Right lobe of liver (tissue), 4 donors: ENCODE measurements around the gene PRKCZ.

Experiments used
- CTCF ChIP-seq, 4 donors: fragments of 200-600 bp in 3 of 4; fragments of 450-650 bp in 1 of 4; IDR thresholded peaks; one replicate each; pipeline versions ENCODE4 v1.5.1 to v1.8.0; 2016 to 2022; ENCODE audit warnings: antibody characterized with exemption in 4 of 4, mild to moderate bottlenecking in 2 of 4
- POLR2A ChIP-seq: fragments of 450-650 bp; IDR thresholded peaks from one replicate; pipeline ENCODE4 v1.6.1; 2017; ENCODE audit warnings: antibody characterized with exemption, mild to moderate bottlenecking
- donor health status: DM: no; HTN: no; CAD: no.
- donor health status: DM: no; HTN: no; CAD: no.
- donor health status: DM: no; HTN: yes; CAD: no.

GRCh38 chr1:2190491-2190976, 140.3 kb downstream of the PRKCZ start:
- no peak for TF ChIP-seq CTCF (IDR thresholded peaks at IDR 0.05)
- TF ChIP-seq POLR2A, result no peak
